Measurements from ENCODE around the gene RACK1.

DNA sequence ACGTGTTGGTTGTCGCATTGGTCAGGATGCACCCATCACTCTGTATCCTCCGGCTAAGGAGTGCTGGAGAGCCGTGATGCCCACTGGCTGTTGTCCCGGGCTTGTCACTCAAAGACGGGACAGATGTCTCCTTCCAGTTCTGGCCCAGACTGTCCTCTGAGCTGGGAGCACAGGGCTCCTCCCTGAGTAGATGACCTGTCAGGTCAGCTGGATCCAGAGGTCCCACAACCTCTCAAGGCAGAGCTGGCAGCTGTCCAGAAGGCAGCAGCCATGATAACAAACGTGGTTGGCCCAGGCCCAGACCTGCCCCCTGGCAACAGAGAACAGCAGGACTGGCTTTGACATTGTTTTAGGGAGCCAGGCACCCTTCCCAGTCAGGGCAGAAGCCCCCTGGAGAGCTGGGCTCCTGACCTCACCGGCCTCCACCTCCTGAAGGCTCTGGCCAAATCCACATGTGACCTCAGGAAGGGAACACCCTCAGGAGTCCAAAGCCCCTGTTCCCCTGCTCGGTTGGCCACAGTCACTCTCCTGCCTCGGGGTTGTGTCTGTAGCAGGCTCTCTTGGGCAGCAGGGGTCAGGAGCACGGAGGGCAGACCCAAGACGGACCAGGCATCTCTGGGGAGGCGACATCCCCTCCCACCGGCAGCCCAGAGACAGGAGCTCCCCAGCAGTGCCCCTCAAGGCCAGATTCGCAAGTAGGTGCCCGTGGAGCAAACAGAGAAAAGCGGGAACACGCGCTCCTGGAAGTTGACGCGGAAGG is 49.0 kb downstream of the RACK1 start:
- TF ChIP-seq RAD21 (IDR thresholded peaks at IDR 0.05) = no peak
- TF ChIP-seq, protein P1, sequence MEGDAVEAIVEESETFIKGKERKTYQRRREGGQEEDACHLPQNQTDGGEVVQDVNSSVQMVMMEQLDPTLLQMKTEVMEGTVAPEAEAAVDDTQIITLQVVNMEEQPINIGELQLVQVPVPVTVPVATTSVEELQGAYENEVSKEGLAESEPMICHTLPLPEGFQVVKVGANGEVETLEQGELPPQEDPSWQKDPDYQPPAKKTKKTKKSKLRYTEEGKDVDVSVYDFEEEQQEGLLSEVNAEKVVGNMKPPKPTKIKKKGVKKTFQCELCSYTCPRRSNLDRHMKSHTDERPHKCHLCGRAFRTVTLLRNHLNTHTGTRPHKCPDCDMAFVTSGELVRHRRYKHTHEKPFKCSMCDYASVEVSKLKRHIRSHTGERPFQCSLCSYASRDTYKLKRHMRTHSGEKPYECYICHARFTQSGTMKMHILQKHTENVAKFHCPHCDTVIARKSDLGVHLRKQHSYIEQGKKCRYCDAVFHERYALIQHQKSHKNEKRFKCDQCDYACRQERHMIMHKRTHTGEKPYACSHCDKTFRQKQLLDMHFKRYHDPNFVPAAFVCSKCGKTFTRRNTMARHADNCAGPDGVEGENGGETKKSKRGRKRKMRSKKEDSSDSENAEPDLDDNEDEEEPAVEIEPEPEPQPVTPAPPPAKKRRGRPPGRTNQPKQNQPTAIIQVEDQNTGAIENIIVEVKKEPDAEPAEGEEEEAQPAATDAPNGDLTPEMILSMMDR (IDR thresholded peaks at IDR 0.05; ENCODE audit: low read depth, low read length, missing input control) = no peak
- TF ChIP-seq, protein P2, sequence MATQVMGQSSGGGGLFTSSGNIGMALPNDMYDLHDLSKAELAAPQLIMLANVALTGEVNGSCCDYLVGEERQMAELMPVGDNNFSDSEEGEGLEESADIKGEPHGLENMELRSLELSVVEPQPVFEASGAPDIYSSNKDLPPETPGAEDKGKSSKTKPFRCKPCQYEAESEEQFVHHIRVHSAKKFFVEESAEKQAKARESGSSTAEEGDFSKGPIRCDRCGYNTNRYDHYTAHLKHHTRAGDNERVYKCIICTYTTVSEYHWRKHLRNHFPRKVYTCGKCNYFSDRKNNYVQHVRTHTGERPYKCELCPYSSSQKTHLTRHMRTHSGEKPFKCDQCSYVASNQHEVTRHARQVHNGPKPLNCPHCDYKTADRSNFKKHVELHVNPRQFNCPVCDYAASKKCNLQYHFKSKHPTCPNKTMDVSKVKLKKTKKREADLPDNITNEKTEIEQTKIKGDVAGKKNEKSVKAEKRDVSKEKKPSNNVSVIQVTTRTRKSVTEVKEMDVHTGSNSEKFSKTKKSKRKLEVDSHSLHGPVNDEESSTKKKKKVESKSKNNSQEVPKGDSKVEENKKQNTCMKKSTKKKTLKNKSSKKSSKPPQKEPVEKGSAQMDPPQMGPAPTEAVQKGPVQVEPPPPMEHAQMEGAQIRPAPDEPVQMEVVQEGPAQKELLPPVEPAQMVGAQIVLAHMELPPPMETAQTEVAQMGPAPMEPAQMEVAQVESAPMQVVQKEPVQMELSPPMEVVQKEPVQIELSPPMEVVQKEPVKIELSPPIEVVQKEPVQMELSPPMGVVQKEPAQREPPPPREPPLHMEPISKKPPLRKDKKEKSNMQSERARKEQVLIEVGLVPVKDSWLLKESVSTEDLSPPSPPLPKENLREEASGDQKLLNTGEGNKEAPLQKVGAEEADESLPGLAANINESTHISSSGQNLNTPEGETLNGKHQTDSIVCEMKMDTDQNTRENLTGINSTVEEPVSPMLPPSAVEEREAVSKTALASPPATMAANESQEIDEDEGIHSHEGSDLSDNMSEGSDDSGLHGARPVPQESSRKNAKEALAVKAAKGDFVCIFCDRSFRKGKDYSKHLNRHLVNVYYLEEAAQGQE (IDR thresholded peaks at IDR 0.05) = no peak
- TF ChIP-seq SP1 (IDR thresholded peaks at IDR 0.05) = no peak
- TF ChIP-seq TAF1 (conservative IDR thresholded peaks at IDR 0.05) = no peak
- TF ChIP-seq HNF4A (conservative IDR thresholded peaks at IDR 0.05) = no peak
- TF ChIP-seq, protein P3, sequence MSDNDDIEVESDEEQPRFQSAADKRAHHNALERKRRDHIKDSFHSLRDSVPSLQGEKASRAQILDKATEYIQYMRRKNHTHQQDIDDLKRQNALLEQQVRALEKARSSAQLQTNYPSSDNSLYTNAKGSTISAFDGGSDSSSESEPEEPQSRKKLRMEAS (IDR thresholded peaks at IDR 0.05) = no peak

Measured in liver (tissue), 3 donors.